H9 (cell line): ENCODE measurements around the gene MBOAT2. TPM values are rescaled to one million over a fixed set of nuclear protein-coding genes. Genes with fewer than 3 reads are reported as not detected.

Experiments
- DNase-seq: peaks from one replicate; pipeline ENCODE4 v3.0.0-alpha.2; 2017
- H2AFZ ChIP-seq: one replicate; pipeline ENCODE4 v1.6.1; 2013; ENCODE audit warnings: mild to moderate bottlenecking, low read length, control low read depth, moderate library complexity
- H2AK5ac ChIP-seq: 2 replicates; pipeline ENCODE4 v1.6.1; 2013; ENCODE audit warnings: low read length, control low read depth, mixed read lengths; ENCODE audit not compliant: insufficient read length
- H2BK120ac ChIP-seq: one replicate; pipeline ENCODE4 v1.6.1; 2013; ENCODE audit warnings: low read depth, mild to moderate bottlenecking, low read length, control low read depth, inconsistent platforms; ENCODE audit not compliant: poor library complexity, severe bottlenecking
- H2BK12ac ChIP-seq: 2 replicates; pipeline ENCODE4 v1.6.1; 2013; ENCODE audit warnings: low read length, control low read depth, mixed read lengths, low read depth; ENCODE audit not compliant: insufficient read length
- H2BK15ac ChIP-seq: 2 replicates; pipeline ENCODE4 v1.6.1; 2013; ENCODE audit warnings: low read depth, low read length, control low read depth
- H2BK20ac ChIP-seq: one replicate; pipeline ENCODE4 v1.6.1; 2013; ENCODE audit warnings: low read depth, mild to moderate bottlenecking, low read length, control low read depth, inconsistent platforms; ENCODE audit not compliant: poor library complexity, severe bottlenecking
- H2BK5ac ChIP-seq: 2 replicates; pipeline ENCODE4 v1.6.1; 2013; ENCODE audit warnings: low read length, control low read depth, mixed read lengths; ENCODE audit not compliant: insufficient read length
- H3K14ac ChIP-seq: 2 replicates; pipeline ENCODE4 v1.6.1; 2013; ENCODE audit warnings: low read length, control low read depth; ENCODE audit not compliant: insufficient read depth
- H3K18ac ChIP-seq: 2 replicates; pipeline ENCODE4 v1.6.1; 2013; ENCODE audit warnings: low read depth, mild to moderate bottlenecking, mixed read lengths, low read length, control low read depth; ENCODE audit not compliant: insufficient read length
- H3K23ac ChIP-seq: 2 replicates; pipeline ENCODE4 v1.6.1; 2013; ENCODE audit warnings: low read length, control low read depth, mixed read lengths, low read depth; ENCODE audit not compliant: insufficient read length
- H3K23me2 ChIP-seq: 2 replicates; pipeline ENCODE4 v1.6.1; 2013; ENCODE audit warnings: low read depth, mild to moderate bottlenecking, mixed read lengths, low read length, control low read depth; ENCODE audit not compliant: insufficient read length, poor library complexity, severe bottlenecking
- H3K27ac ChIP-seq: 2 replicates; pipeline ENCODE4 v1.5.1; 2013; ENCODE audit warnings: low read length, control low read depth, mixed read lengths, low read depth; ENCODE audit not compliant: insufficient read length
- H3K27me3 ChIP-seq: 2 replicates; pipeline ENCODE4 v1.6.1; 2013; ENCODE audit warnings: low read length, control low read depth, inconsistent platforms; ENCODE audit not compliant: insufficient read depth
- H3K4ac ChIP-seq: 2 replicates; pipeline ENCODE4 v1.6.1; 2013; ENCODE audit warnings: low read depth, mild to moderate bottlenecking, control low read depth, inconsistent platforms, low read length, moderate library complexity
- H3K4me1 ChIP-seq: 2 replicates; pipeline ENCODE4 v1.6.1; 2013; ENCODE audit warnings: low read length, control low read depth, inconsistent platforms; ENCODE audit not compliant: insufficient read depth
- H3K4me2 ChIP-seq: 2 replicates; pipeline ENCODE4 v1.6.1; 2013; ENCODE audit warnings: low read length, control low read depth, mixed read lengths; ENCODE audit not compliant: insufficient read length, insufficient read depth
- H3K56ac ChIP-seq: 2 replicates; pipeline ENCODE4 v1.6.1; 2013; ENCODE audit warnings: low read depth, mild to moderate bottlenecking, mixed read lengths, low read length, control low read depth; ENCODE audit not compliant: insufficient read length
- H3K79me1 ChIP-seq: 2 replicates; pipeline ENCODE4 v1.6.1; 2013; ENCODE audit warnings: low read depth, mild to moderate bottlenecking, moderate library complexity, low read length, control low read depth, inconsistent platforms; ENCODE audit not compliant: insufficient read depth, poor library complexity, severe bottlenecking
- H3K79me2 ChIP-seq: 2 replicates; pipeline ENCODE4 v1.6.1; 2013; ENCODE audit warnings: low read length, control low read depth, inconsistent platforms; ENCODE audit not compliant: insufficient read depth
- H3K9ac ChIP-seq: 2 replicates; pipeline ENCODE4 v1.6.1; 2013; ENCODE audit warnings: low read length, control low read depth, mixed read lengths; ENCODE audit not compliant: insufficient read length; ENCODE audit errors: extremely low read depth
- H3K9me3 ChIP-seq: one replicate; pipeline ENCODE4 v1.6.1; 2013; ENCODE audit warnings: low read depth, low read length, inconsistent platforms; ENCODE audit not compliant: control insufficient read depth
- H3T11ph ChIP-seq: one replicate; pipeline ENCODE4 v1.6.1; 2013; ENCODE audit warnings: mild to moderate bottlenecking, low read length, control low read depth, inconsistent platforms
- H4K20me1 ChIP-seq: one replicate; pipeline ENCODE4 v1.6.1; 2013; ENCODE audit not compliant: control insufficient read depth, insufficient read length, insufficient read depth
- H4K5ac ChIP-seq: 2 replicates; pipeline ENCODE4 v1.6.1; 2013; ENCODE audit warnings: low read depth, mild to moderate bottlenecking, mixed read lengths, low read length, control low read depth; ENCODE audit not compliant: insufficient read length
- H4K8ac ChIP-seq: replicated peaks from 2 replicates; pipeline ENCODE4 v1.6.1; 2013; ENCODE audit warnings: low read length, control low read depth, mixed read lengths, low read depth; ENCODE audit not compliant: insufficient read length
- H4K91ac ChIP-seq: 2 replicates; pipeline ENCODE4 v1.6.1; 2013; ENCODE audit warnings: low read depth, mild to moderate bottlenecking, moderate library complexity, mixed read lengths, low read length, control low read depth; ENCODE audit not compliant: insufficient read length
- H3K27ac Mint-ChIP-seq, 3 experiments: 2 replicates in 2 of 3; 3 replicates in 1 of 3; pipeline ENCODE4 v1.8.0; 2020 to 2021; ENCODE audit warnings: mixed read lengths in 3 of 3, mild to moderate bottlenecking in 1 of 3, moderate library complexity in 1 of 3
- H3K27me3 Mint-ChIP-seq: 2 replicates; pipeline ENCODE4 v1.8.0; 2021; ENCODE audit warnings: low read depth, mild to moderate bottlenecking, moderate library complexity, mixed read lengths
- H3K36me3 Mint-ChIP-seq, 3 experiments: 2 replicates in 2 of 3; 3 replicates in 1 of 3; pipeline ENCODE4 v1.8.0; 2020 to 2021; ENCODE audit warnings: low read depth in 3 of 3, mixed read lengths in 3 of 3; ENCODE audit not compliant: insufficient read depth in 1 of 3
- H3K4me1 Mint-ChIP-seq, 2 experiments: 2 replicates each; pipeline ENCODE4 v1.8.0; 2020; ENCODE audit warnings: mixed read lengths in 2 of 2
- H3K4me3 Mint-ChIP-seq, 2 experiments: 2 replicates in 1 of 2; 3 replicates in 1 of 2; pipeline ENCODE4 v1.8.0; 2020 to 2021; ENCODE audit warnings: mild to moderate bottlenecking in 2 of 2, mixed read lengths in 2 of 2, moderate library complexity in 1 of 2
- H3K9me3 Mint-ChIP-seq, 2 experiments: 2 replicates in 1 of 2; 3 replicates in 1 of 2; pipeline ENCODE4 v1.8.0; 2020; ENCODE audit warnings: mild to moderate bottlenecking in 2 of 2, mixed read lengths in 2 of 2, moderate library complexity in 1 of 2
- WGBS: extraction: QIAGEN DNeasy Blood & Tissue Kit; methylation state at CpG from one replicate; pipeline ENCODE4 v1.1.7; 2013; ENCODE audit warnings: missing lambda C conversion rate, low lambda C conversion rate, mixed read lengths; ENCODE audit not compliant: insufficient read length; ENCODE audit errors: extremely low coverage; 5-methylcytosine and 5-hydroxymethylcytosine counted together
- total RNA-seq: library from RNA; stranded (reverse); gene quantifications from 2 replicates; pipeline ENCODE4 v1.2.1, GENCODE V29; 2021
- TF ChIP-seq, protein P1 (sequence below): fragments of 200-600 bp; sonication (generic); conservative IDR thresholded peaks from 3 replicates; pipeline ENCODE4 v1.8.0; 2021; ENCODE audit warnings: antibody characterized with exemption, mild to moderate bottlenecking

Gene MBOAT2
- total RNA-seq, 1 experiment from 2014 or later, result 20.2 TPM

GRCh38 chr2:8840475-8841091 lies 162.9 kb downstream of the MBOAT2 start:
- DNase-seq, result no peak
- Histone ChIP-seq H3K79me2 (no peaks in the 10 kb centered on the region), H3K27ac (no peak overlapping the region), H2BK20ac (no peak overlapping the region), H3K79me1 (no peaks in the 10 kb centered on the region), H2AFZ (no peak overlapping the region), H3K23ac (no peak overlapping the region), H3K18ac (no peak overlapping the region), H3K14ac (no peak overlapping the region), H4K8ac (no peak overlapping the region), H2BK120ac (no peak overlapping the region), H3K9me3 (no peaks in the 10 kb centered on the region), H3K4ac (no peak overlapping the region), H4K5ac (no peak overlapping the region), H2AK5ac (no peak overlapping the region), H3K27me3 (no peaks in the 10 kb centered on the region), H2BK15ac (no peak overlapping the region), H4K20me1 (no peaks in the 10 kb centered on the region), H4K91ac (no peak overlapping the region), H2BK5ac (no peak overlapping the region), H3K9ac (no peak overlapping the region), H3T11ph (no peak overlapping the region), H3K4me2 (no peak overlapping the region), H3K23me2 (peaks cover 5% of the 10 kb centered on the region), H3K4me1 (0 out of 2 replicates have a peak, but pooled peaks cover 2% of the 10 kb centered on the region), H3K56ac (no peak overlapping the region), H2BK12ac (no peak overlapping the region)
- Mint-ChIP-seq H3K4me1 (peaks cover 9 to 14% of the 10 kb centered on the region in 2 experiments), H3K27me3 (peaks cover 3% of the 10 kb centered on the region; the same call in 1 of the 2 replicates), H3K4me3 (no peak overlapping the region), H3K27ac (no peak overlapping the region), H3K9me3 (no peaks in the 10 kb centered on the region), H3K36me3 (no peaks in the 10 kb centered on the region)
- no CpG with 5 or more reads among the region's 12 CpGs for WGBS
- TF ChIP-seq, protein P1, sequence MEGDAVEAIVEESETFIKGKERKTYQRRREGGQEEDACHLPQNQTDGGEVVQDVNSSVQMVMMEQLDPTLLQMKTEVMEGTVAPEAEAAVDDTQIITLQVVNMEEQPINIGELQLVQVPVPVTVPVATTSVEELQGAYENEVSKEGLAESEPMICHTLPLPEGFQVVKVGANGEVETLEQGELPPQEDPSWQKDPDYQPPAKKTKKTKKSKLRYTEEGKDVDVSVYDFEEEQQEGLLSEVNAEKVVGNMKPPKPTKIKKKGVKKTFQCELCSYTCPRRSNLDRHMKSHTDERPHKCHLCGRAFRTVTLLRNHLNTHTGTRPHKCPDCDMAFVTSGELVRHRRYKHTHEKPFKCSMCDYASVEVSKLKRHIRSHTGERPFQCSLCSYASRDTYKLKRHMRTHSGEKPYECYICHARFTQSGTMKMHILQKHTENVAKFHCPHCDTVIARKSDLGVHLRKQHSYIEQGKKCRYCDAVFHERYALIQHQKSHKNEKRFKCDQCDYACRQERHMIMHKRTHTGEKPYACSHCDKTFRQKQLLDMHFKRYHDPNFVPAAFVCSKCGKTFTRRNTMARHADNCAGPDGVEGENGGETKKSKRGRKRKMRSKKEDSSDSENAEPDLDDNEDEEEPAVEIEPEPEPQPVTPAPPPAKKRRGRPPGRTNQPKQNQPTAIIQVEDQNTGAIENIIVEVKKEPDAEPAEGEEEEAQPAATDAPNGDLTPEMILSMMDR, result no peak
